Stimulated activated CD4-positive, alpha-beta T cell treated with anti-CD3 and anti-CD28 coated beads, Interleukin-1b, Interleukin-23, amount 100 ng/mL, for 4 hours (primary cell): Measurements from ENCODE around the gene GBP3.
"Not testable (repeated sequence)": the region's sequence is repeated elsewhere in the genome, so short reads cannot be mapped to it uniquely, and the experiment has no call there.

ENCODE experiments used
- DNase-seq, 2 donors: peaks; one replicate each; pipeline ENCODE4 v3.0.0-alpha.2; 2020; ENCODE audit warnings: low read depth in 2 of 2

GBP3 gene

GRCh38 chr1:88979054-88979748, 43.5 kb downstream of the GBP3 start:
- no peak for DNase-seq

- no peak for DNase-seq
Observed at GRCh38 chr1:88976235-88976634, 46.4 kb downstream of the GBP3 start.

- DNase-seq = not testable (repeated sequence)
Observed at GRCh38 chr1:88974616-88975172, 48.0 kb downstream of the GBP3 start.

- DNase-seq = no peak
Observed at GRCh38 chr1:88973520-88974137, 49.0 kb downstream of the GBP3 start.

GRCh38 chr1:88961647-88962275, 60.9 kb downstream of the GBP3 start:
- DNase-seq = no peak

- DNase-seq = no peak
Observed at GRCh38 chr1:88961081-88961480, 61.6 kb downstream of the GBP3 start.
